K562 (cell line): ENCODE results near the gene CENPX. TPM values are rescaled to one million over a fixed set of nuclear protein-coding genes. Genes with fewer than 3 reads are reported as not detected.

Source experiments
- ATAC-seq: fragments of 200-7000 bp; cut with Tn5 transposase; 3 replicates; pipeline ENCODE4 v1.9.1; 2020; ENCODE audit warnings: moderate library complexity
- BruUV-seq: library from RNA; stranded (reverse); fragments of 400-500 nt; replicated peaks from 2 replicates; lab custom pipeline; 2021; lab: Mats Ljungman, UMichigan
- CTCF ChIA-PET: fragments of 300-600 bp; formaldehyde crosslinking; extraction: SDS; loops from one replicate; lab custom pipeline; 2021; ENCODE audit warnings: low intra/inter-chr PET ratio; lab: Yijun Ruan, JAX
- POLR2A ChIA-PET: fragments of 300-600, 350-650 bp; sonication (Branson Sonifier 250); formaldehyde crosslinking; extraction: SDS; loops from one replicate; lab custom pipeline; 2021; ENCODE audit warnings: antibody characterized with exemption, inconsistent platforms; lab: Yijun Ruan, JAX
- DNase-seq, 4 experiments: peaks; one replicate each; pipeline versions ENCODE4 v3.0.0 to v3.0.0-alpha.2; 2011 to 2018; ENCODE audit warnings: low spot score in 3 of 4, mixed read lengths in 3 of 4; ENCODE audit errors: extremely low read depth in 1 of 4
- FAIRE-seq: peaks from 2 replicates; lab custom pipeline; 2011; peaks lifted over from hg19 to GRCh38; lab: Jason Lieb, UNC
- H2AFZ ChIP-seq: 2 replicates; pipeline ENCODE4 v1.6.0; 2011; ENCODE audit warnings: low read depth, low read length, control low read depth, inconsistent platforms
- H3K27ac ChIP-seq: fragments of 200-600 bp; 3 replicates; pipeline ENCODE4 v1.8.0; 2011; ENCODE audit warnings: low read depth, mild to moderate bottlenecking, control low read depth, inconsistent platforms, low read length, moderate library complexity, mixed read lengths; ENCODE audit errors: extremely low read depth
- H3K27me3 ChIP-seq, 2 experiments: fragments of 300-600 bp in 1 of 2; 2 replicates in 1 of 2; 3 replicates in 1 of 2; pipeline versions ENCODE4 v1.6.0 to v1.8.0; 2011; ENCODE audit warnings: inconsistent platforms in 2 of 2, low read length in 2 of 2, mild to moderate bottlenecking in 1 of 2, mixed read lengths in 1 of 2, moderate library complexity in 1 of 2; ENCODE audit not compliant: control insufficient read depth in 2 of 2, insufficient read depth in 2 of 2
- H3K36me3 ChIP-seq: fragments of 300-600 bp; 3 replicates; pipeline ENCODE4 v1.8.0; 2011; ENCODE audit warnings: mild to moderate bottlenecking, low read length, inconsistent platforms; ENCODE audit not compliant: control insufficient read depth, insufficient read depth
- H3K4me1 ChIP-seq, 2 experiments: fragments of 200-600 bp in 1 of 2; replicated peaks in 1 of 2; 2 replicates in 1 of 2; 3 replicates in 1 of 2; pipeline versions ENCODE4 v1.5.1 to v1.8.0; 2011; ENCODE audit warnings: inconsistent platforms in 2 of 2, low read length in 2 of 2, mild to moderate bottlenecking in 1 of 2, mixed read lengths in 1 of 2, moderate library complexity in 1 of 2; ENCODE audit not compliant: control insufficient read depth in 2 of 2, insufficient read depth in 2 of 2
- H3K4me2 ChIP-seq: 2 replicates; pipeline ENCODE4 v1.6.1; 2011; ENCODE audit warnings: low read length, control low read depth, inconsistent platforms, mixed read lengths; ENCODE audit not compliant: insufficient read depth
- H3K4me3 ChIP-seq: fragments of 200-600 bp; sonication (generic), shearing (Covaris generic); 2 replicates; pipeline ENCODE4 v1.5.1; 2016; ENCODE audit warnings: control low read depth, inconsistent platforms
- H3K79me2 ChIP-seq: fragments of 200-600 bp; 3 replicates; pipeline ENCODE4 v1.8.0; 2011; ENCODE audit warnings: low read length, inconsistent platforms; ENCODE audit not compliant: control insufficient read depth, insufficient read depth
- H3K9ac ChIP-seq, 2 experiments: 2 replicates each; pipeline versions ENCODE4 v1.6.0 to v1.6.1; 2011; ENCODE audit warnings: low read depth in 2 of 2, low read length in 2 of 2, control low read depth in 1 of 2, inconsistent platforms in 1 of 2, mild to moderate bottlenecking in 1 of 2, mixed read lengths in 1 of 2; ENCODE audit not compliant: insufficient read depth in 1 of 2
- H3K9me1 ChIP-seq: one replicate; pipeline ENCODE4 v1.6.0; 2011; ENCODE audit warnings: inconsistent platforms, mild to moderate bottlenecking, low read length, moderate library complexity; ENCODE audit not compliant: control insufficient read depth, insufficient read depth
- H3K9me3 ChIP-seq: replicated peaks from 2 replicates; pipeline ENCODE4 v1.5.1; 2011; ENCODE audit warnings: low read depth, low read length, inconsistent platforms; ENCODE audit not compliant: control insufficient read depth, insufficient read depth
- H4K20me1 ChIP-seq: replicated peaks from 2 replicates; pipeline ENCODE4 v1.6.1; 2011; ENCODE audit warnings: low read length, inconsistent platforms, mixed read lengths; ENCODE audit not compliant: control insufficient read depth, insufficient read depth
- BDP1 ChIP-seq: IDR thresholded peaks from 3 replicates; pipeline ENCODE4 v1.6.1; 2011; ENCODE audit not compliant: insufficient read length, insufficient read depth
- CHD1 ChIP-seq: fragments of 200-600 bp; sonication (generic); IDR thresholded peaks from one replicate; pipeline ENCODE4 v1.6.1; 2012; ENCODE audit warnings: mild to moderate bottlenecking, moderate library complexity, low read length, inconsistent platforms
- POLR2G ChIP-seq: fragments of 200-400 bp; formaldehyde crosslinking; IDR thresholded peaks from 2 replicates; pipeline ENCODE4 v1.6.1; 2017; ENCODE audit warnings: low read depth, mild to moderate bottlenecking, antibody characterized with exemption, low read length, moderate library complexity
- ZNF217 ChIP-seq: sonication (generic); formaldehyde crosslinking; IDR thresholded peaks from 2 replicates; pipeline ENCODE4 v1.8.0; 2022; ENCODE audit warnings: mild to moderate bottlenecking, missing genetic modification reagents
- WGBS: fragments of 100-300 bp; shearing (Covaris generic); methylation state at CpG from one replicate; pipeline ENCODE4 v1.1.6; 2016; ENCODE audit warnings: low coverage, mixed read lengths; ENCODE audit not compliant: insufficient coverage; ENCODE audit errors: missing lambda C conversion rate; 5-methylcytosine and 5-hydroxymethylcytosine counted together
- in situ Hi-C: fragments of 300-500 bp; cut with MboI; formaldehyde crosslinking; loops from 4 replicates; pipeline ENCODE4 v1.15.0; 2018; ENCODE audit warnings: inconsistent platforms, mixed read lengths
- intact Hi-C: fragments of 100-400 bp; cut with micrococcal nuclease; formaldehyde crosslinking; loops from 2 replicates; pipeline ENCODE4 v1.14.2; 2022
- polyA plus RNA-seq, 8 experiments: library from polyadenylated mRNA; depleted of rRNA in 4 of 8; stranded (reverse) in 5 of 8; unstranded in 3 of 8; fragments of >200 nt; fragmentation: Nextera tagmentation in 2 of 8; fragmentation: Illumina TruSeq in 1 of 8; extraction: Ambion mirVana in 2 of 8; extraction: Trizol in 1 of 8; gene quantifications; 2 replicates each; pipeline versions ENCODE4 v1.2.1 to v1.2.3, GENCODE V29; 2011 to 2014; ENCODE audit warnings: inconsistent platforms in 1 of 8, missing spikeins in 1 of 8
- total RNA-seq, 7 experiments: library from RNA; depleted of rRNA in 6 of 7; stranded (reverse); fragments of >200 nt in 6 of 7; fragmentation: Illumina TruSeq in 2 of 7; extraction: Trizol in 2 of 7; gene quantifications; 2 replicates each; pipeline versions ENCODE4 v1.2.1 to v1.2.3, GENCODE V29; 2011 to 2021; ENCODE audit warnings: low replicate concordance in 1 of 7
- TF ChIP-seq, protein P1 (sequence below): fragments of 450-650 bp; IDR thresholded peaks from 2 replicates; pipeline ENCODE4 v1.6.1; 2016; ENCODE audit warnings: mild to moderate bottlenecking

CENPX gene
- total and polyA plus RNA-seq, 9 of the 15 experiments (the other 6 are each of a cell fraction or from before 2014, with no cell fraction given): 32.7 to 352 (median 127) TPM

DNA sequence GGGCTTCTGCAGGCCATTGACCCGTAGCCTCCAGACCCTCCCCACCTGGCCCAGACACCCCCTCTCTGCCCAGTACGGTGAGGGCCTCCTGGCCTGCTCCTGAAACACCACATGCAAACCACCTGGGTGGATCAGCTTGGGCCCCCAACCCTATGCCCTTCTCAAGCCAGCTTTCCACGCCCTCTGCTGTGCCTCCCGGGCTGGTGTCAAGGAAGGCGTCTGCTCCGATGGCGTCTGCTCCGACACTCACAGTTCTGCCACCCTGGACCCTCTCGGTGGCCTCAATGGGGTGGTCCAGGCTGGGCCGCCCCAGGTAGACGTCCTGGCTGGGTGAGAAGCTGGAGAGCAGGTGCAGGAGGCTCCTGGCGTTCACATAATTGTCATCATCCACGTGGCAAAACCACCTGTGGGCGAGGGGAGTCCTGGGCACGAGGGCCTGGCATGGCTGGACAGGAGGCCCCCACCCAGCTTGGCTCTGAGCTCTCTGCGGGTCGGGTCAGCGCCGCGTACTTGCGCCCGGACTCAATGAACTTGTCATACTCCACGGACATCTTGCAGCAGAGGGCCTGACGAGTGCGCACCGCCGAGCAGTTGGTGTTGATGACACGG, 27.6 kb upstream of the CENPX start:
- BruUV-seq: no TSS peak
- POLR2A ChIA-PET: interaction anchor here (0.6 to 1.8 kb wide), 4 partner anchors 10 to 52 kb away, joined by 3 to 7 read pairs (median 4); no protein-coding TSS in a partner anchor
- H2AFZ ChIP-seq: no peak overlapping the region

More for the DNA sequence above, 27.6 kb upstream of the CENPX start:
- Histone ChIP-seq H3K27ac (no peak overlapping the region; the same call in 2 of the 3 replicates), H3K36me3 (peaks cover 61% of the 10 kb centered on the region; the same call in 2 of the 3 replicates), H3K9me1 (peaks cover 2% of the 10 kb centered on the region), H3K4me1 (peaks cover 6 to 84% of the 10 kb centered on the region in 2 experiments; a peak in 3 of 5 replicates), H3K9ac (peak overlapping the region; percentile 78 to 97; a peak in 3 of 4 replicates), H3K4me2 (peak overlapping the region; percentile 76), H3K9me3 (no peaks in the 10 kb centered on the region), H4K20me1 (0 out of 2 replicates have a peak, but pooled peaks cover 4% of the 10 kb centered on the region), H3K4me3 (peak overlapping the region; percentile 98), H3K79me2 (peaks cover 28% of the 10 kb centered on the region), H3K27me3 (no peaks in the 10 kb centered on the region)
- intact Hi-C loops (no loop called here), in situ Hi-C loops (no loop called here)
- DNase-seq (no peak), FAIRE-seq (no peak), ATAC-seq (no peak)
- WGBS: 80% methylated on average over 12 of the region's 28 CpGs
- TF ChIP-seq, protein P1, sequence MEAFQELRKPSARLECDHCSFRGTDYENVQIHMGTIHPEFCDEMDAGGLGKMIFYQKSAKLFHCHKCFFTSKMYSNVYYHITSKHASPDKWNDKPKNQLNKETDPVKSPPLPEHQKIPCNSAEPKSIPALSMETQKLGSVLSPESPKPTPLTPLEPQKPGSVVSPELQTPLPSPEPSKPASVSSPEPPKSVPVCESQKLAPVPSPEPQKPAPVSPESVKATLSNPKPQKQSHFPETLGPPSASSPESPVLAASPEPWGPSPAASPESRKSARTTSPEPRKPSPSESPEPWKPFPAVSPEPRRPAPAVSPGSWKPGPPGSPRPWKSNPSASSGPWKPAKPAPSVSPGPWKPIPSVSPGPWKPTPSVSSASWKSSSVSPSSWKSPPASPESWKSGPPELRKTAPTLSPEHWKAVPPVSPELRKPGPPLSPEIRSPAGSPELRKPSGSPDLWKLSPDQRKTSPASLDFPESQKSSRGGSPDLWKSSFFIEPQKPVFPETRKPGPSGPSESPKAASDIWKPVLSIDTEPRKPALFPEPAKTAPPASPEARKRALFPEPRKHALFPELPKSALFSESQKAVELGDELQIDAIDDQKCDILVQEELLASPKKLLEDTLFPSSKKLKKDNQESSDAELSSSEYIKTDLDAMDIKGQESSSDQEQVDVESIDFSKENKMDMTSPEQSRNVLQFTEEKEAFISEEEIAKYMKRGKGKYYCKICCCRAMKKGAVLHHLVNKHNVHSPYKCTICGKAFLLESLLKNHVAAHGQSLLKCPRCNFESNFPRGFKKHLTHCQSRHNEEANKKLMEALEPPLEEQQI: no peak
- TF ChIP-seq CHD1 (no peak), BDP1 (no peak), ZNF217 (CRISPR knock-in tag) (no peak), POLR2G (peak; percentile 38)
- CTCF ChIA-PET: no interaction called here
